ENCODE data around the gene UBE2D1. TPM values are rescaled to one million over a fixed set of nuclear protein-coding genes. Genes with fewer than 3 reads are reported as not detected.

UBE2D1 gene
- total RNA-seq, 4 donors from 2014 or later: 3.0 to 21.9 (median 8.9) TPM

- Histone ChIP-seq H3K27ac (no peak overlapping the region), H3K36me3 (no peaks in the 10 kb centered on the region), H3K9me3 (no peaks in the 10 kb centered on the region), H3K27me3 (no peaks in the 10 kb centered on the region), H3K4me3 (no peak overlapping the region), H3K4me1 (peaks cover 0 to 45% (median 12%) of the 10 kb centered on the region in 4 donors)
- intact Hi-C loops (cut with DNase I; ENCODE audit: low total_unique reads) (loop anchor here (10.0 kb wide), 1 partner anchor 1886 kb away; no protein-coding TSS in a partner anchor), in situ Hi-C loops (cut with MboI; ENCODE audit: low pct_ligation_motif_present in 1 of 4, low pct_unique_long_range_greater_than_20kb in 1 of 4, low sequenced_read_pairs in 3 of 4) (no loop called here)
- DNase-seq: no peak
- TF ChIP-seq, protein P1, sequence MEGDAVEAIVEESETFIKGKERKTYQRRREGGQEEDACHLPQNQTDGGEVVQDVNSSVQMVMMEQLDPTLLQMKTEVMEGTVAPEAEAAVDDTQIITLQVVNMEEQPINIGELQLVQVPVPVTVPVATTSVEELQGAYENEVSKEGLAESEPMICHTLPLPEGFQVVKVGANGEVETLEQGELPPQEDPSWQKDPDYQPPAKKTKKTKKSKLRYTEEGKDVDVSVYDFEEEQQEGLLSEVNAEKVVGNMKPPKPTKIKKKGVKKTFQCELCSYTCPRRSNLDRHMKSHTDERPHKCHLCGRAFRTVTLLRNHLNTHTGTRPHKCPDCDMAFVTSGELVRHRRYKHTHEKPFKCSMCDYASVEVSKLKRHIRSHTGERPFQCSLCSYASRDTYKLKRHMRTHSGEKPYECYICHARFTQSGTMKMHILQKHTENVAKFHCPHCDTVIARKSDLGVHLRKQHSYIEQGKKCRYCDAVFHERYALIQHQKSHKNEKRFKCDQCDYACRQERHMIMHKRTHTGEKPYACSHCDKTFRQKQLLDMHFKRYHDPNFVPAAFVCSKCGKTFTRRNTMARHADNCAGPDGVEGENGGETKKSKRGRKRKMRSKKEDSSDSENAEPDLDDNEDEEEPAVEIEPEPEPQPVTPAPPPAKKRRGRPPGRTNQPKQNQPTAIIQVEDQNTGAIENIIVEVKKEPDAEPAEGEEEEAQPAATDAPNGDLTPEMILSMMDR (IDR thresholded peaks at IDR 0.05): no peak
- TF ChIP-seq EP300 (IDR thresholded peaks at IDR 0.05; ENCODE audit: low read depth) (no peak), POLR2AphosphoS5 (IDR thresholded peaks at IDR 0.05) (no peak), POLR2A (IDR thresholded peaks at IDR 0.05) (no peak)
Observed at GRCh38 chr10:58300676-58301075, 34.1 kb upstream of the UBE2D1 start.

DNA sequence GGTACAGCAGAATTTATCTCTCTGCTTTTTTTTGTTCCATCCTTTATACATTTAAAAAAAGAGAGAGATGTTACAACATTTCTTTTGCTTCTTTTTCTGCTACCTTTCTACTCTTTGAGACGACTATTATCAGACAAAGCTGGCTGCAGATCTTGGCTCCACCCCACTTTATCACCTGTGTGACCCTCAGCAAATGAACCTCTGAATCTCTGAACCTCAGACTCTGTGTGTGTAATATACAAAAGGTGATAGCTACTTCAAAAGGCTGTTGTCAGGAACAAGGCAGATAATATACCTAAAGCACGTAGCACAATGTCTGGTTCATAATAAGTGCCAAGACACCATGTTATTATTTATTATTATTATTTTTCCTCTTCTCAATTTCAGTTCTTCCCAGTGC lies 32.6 kb upstream of the UBE2D1 start:
- Histone ChIP-seq H3K9me3 (no peaks in the 10 kb centered on the region), H3K27me3 (no peaks in the 10 kb centered on the region), H3K36me3 (no peaks in the 10 kb centered on the region), H3K4me1 (peaks cover 0 to 45% (median 12%) of the 10 kb centered on the region in 4 donors), H3K4me3 (no peak overlapping the region), H3K27ac (no peak overlapping the region)
- TF ChIP-seq EP300 (IDR thresholded peaks at IDR 0.05; ENCODE audit: low read depth) (no peak), POLR2AphosphoS5 (IDR thresholded peaks at IDR 0.05) (no peak), POLR2A (IDR thresholded peaks at IDR 0.05) (no peak)
- TF ChIP-seq, protein P1 (IDR thresholded peaks at IDR 0.05): no peak
- peak; percentile 17 for DNase-seq
- 28 to 33% methylated on average over 2 of the region's 2 CpGs for WGBS, 2 donors (ENCODE audit: low coverage in 1 of 2)
- in situ Hi-C loops (cut with MboI; ENCODE audit: low pct_ligation_motif_present in 1 of 4, low pct_unique_long_range_greater_than_20kb in 1 of 4, low sequenced_read_pairs in 3 of 4) (no loop called here), intact Hi-C loops (cut with DNase I; ENCODE audit: low total_unique reads) (loop anchor here (10.0 kb wide), 1 partner anchor 1887 kb away; no protein-coding TSS in a partner anchor)

DNA sequence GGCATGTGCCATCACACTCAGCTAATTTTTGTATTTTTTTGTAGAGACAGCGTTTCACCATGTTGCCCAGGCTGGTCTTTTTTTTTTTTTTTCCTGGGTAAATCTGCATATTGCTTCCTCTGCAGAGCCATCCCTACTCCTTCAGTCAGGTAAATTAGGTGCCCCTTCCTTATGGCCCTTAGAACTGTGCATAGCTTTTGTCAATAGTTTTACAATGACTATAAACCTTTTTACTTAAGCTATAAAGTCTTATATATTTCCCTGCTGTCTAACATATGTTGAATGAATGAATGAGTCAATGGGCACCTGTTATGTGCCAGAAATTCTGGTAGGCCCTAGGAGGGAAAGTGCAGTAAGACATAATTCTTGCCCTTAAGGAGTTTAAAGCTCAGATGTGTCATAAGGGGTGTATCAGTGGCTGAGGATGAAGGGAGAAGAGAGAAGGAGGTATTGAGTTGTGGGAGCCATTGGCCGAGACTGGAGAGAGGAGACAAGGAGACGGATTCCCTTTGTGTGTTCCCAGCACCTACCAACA lies 30.6 kb upstream of the UBE2D1 start:
- in situ Hi-C loops (cut with MboI; ENCODE audit: low pct_ligation_motif_present in 1 of 4, low pct_unique_long_range_greater_than_20kb in 1 of 4, low sequenced_read_pairs in 3 of 4) (no loop called here), intact Hi-C loops (cut with DNase I; ENCODE audit: low total_unique reads) (loop anchor here (10.0 kb wide), 1 partner anchor 1889 kb away; no protein-coding TSS in a partner anchor)
- Histone ChIP-seq H3K36me3 (no peaks in the 10 kb centered on the region), H3K27me3 (no peaks in the 10 kb centered on the region), H3K4me1 (peaks cover 0 to 58% (median 12%) of the 10 kb centered on the region in 4 donors), H3K4me3 (no peak overlapping the region), H3K27ac (peak overlapping the region; percentile 45 to 50 (median 47)), H3K9me3 (no peaks in the 10 kb centered on the region)
- TF ChIP-seq, protein P1 (IDR thresholded peaks at IDR 0.05): no peak
- TF ChIP-seq EP300 (IDR thresholded peaks at IDR 0.05; ENCODE audit: low read depth) (no peak), POLR2A (IDR thresholded peaks at IDR 0.05) (no peak), POLR2AphosphoS5 (IDR thresholded peaks at IDR 0.05) (peak in 2 of 3 donors; percentile 47 to 57)
- 69 to 83% methylated on average over 3 of the region's 3 CpGs for WGBS, 2 donors (ENCODE audit: low coverage in 1 of 2)
- peak; percentile 9 for DNase-seq

DNA sequence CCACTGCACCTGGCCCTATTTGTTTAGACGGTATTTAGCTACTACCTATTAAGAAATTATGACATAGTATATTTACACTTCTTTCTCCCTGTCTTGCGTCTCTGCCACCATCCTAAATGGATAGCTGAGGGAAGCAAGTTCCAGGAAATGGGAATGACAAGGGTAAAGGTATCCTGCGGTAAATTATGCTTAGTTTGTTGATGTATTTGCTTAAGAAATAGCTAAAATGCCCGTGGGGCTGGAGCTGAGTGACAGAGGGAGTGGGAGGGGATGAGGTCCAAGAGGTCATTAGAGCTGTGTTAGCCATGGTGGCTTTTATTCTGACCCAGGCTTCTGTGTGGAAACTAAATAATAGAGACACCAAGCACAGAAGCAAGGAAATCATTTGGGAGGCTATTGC lies 29.0 kb upstream of the UBE2D1 start:
- no peak overlapping the region for H3K27ac ChIP-seq
- H3K4me1 ChIP-seq: peaks cover 0 to 47% (median 10%) of the 10 kb centered on the region in 4 donors
- intact Hi-C loops (cut with DNase I; ENCODE audit: low total_unique reads): loop anchor here (10.0 kb wide), 1 partner anchor 1891 kb away; no protein-coding TSS in a partner anchor
- TF ChIP-seq, protein P1 (IDR thresholded peaks at IDR 0.05): no peak
- TF ChIP-seq POLR2AphosphoS5 (IDR thresholded peaks at IDR 0.05): no peak
- no peak for TF ChIP-seq EP300 (IDR thresholded peaks at IDR 0.05; ENCODE audit: low read depth)
- H3K4me3 ChIP-seq: no peak overlapping the region
- DNase-seq: no peak
- in situ Hi-C loops (cut with MboI; ENCODE audit: low pct_ligation_motif_present in 1 of 4, low pct_unique_long_range_greater_than_20kb in 1 of 4, low sequenced_read_pairs in 3 of 4): no loop called here
- H3K9me3 ChIP-seq: no peaks in the 10 kb centered on the region
- H3K36me3 ChIP-seq: no peaks in the 10 kb centered on the region
- H3K27me3 ChIP-seq: no peaks in the 10 kb centered on the region
- WGBS, 2 donors (ENCODE audit: low coverage in 1 of 2): 31 to 36% methylated on average over 4 of the region's 4 CpGs

Measured in transverse colon (tissue), 4 donors.